ENCODE data around the gene PAQR5.
"Not testable (repeated sequence)": the region's sequence is repeated elsewhere in the genome, so short reads cannot be mapped to it uniquely, and the experiment has no call there.

The PAQR5 gene

DNA sequence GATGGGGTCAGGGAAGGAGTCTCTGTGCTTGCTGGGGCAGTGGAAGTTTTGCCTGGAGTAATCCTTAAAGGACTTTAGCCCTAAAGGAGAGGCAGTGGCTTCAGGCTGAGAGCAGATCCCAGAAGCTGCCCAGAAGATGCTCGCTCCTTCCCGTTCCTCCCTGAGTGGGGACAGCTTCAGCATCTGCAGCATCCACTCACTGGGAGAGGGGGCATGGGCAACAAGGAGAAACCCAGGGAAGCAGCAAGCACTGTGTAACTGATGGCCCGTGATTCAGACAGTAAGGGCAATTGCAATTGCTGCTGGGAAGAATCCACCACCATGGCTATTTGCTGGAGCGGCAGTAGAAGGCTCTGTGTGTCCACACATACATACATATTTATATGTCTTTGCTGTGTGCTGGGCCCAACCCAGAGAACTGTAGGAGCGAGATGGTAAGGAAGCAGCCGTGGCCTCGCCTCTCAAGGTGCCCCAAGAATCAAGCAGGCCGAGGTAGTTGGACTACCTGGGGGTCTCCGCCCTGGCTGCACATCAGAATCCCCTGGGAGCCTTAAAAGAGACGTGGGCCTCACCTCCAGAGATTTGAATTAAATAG lies 5.8 kb upstream of the PAQR5 start:
- no peak for DNase-seq (ENCODE audit: low read depth in 1 of 2, low spot score in 1 of 2)

- DNase-seq (ENCODE audit: low read depth in 1 of 2, low spot score in 1 of 2), result no peak
These were observed 4.7 kb upstream of the PAQR5 start for GRCh38 chr15:69293741-69294615.

DNA sequence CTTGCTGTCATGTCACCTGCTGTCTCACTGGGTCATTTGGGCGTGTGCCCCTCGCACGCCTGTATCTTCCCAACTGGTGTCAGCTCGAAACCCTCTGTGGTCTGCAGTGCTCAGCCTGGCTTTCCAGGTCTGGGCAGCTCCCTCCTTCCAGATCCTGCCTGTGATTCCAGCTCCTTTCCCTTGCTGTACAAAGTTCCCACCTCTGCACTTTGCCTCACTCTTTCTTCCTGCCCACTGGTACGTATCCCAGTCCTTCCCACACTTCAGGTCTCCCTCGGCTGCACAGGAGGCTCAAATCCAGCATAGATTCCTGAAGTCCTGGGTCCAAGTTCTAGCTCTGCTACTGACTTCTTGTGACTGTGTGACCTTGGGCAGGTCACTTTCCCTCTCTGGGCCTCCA lies 2.1 kb upstream of the PAQR5 start:
- DNase-seq (ENCODE audit: low read depth in 1 of 2, low spot score in 1 of 2), result no peak

DNA sequence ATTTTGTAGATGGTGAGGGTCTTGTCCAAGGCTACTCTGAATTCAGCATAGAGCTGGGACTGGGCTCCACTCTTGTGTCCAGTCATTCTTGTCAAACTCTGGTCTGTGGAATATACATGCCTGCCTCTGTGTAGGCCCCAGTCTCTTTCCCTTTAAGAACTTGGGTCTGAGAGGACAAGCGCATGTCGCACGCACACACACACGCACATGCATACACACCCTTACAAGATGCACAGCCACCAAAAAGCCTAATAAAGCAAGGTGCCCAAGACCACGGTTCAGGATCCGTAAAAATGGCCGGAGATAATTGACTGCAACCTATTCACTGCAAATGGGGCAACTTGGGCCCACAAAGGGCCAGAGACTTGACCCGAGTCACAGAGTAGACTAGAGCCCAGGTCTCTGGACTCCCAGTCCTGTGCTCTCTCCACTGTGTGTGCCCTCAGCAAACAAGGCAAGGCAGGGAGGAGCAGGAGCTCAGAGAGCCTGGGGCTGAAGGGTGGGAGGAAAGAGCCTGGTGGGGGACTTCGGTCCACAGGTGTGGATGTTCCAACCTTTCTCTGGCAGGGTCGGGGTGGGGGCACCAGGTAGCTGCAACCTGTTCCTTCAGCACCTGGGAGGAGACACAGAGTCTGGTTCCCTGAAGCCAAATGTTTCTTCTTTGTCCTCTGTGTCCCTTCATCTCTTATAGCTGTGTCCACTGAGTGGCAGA lies 914 bp upstream of the PAQR5 start:
- DNase-seq (ENCODE audit: low read depth in 1 of 2, low spot score in 1 of 2), result no peak

- DNase-seq (ENCODE audit: low read depth in 1 of 2, low spot score in 1 of 2), result no peak
These were observed 387 bp upstream of the PAQR5 start for GRCh38 chr15:69298354-69298696.

- DNase-seq (ENCODE audit: low read depth in 1 of 2, low spot score in 1 of 2), result no peak
These were observed 757 bp downstream of the PAQR5 start for GRCh38 chr15:69299451-69299886.

DNA sequence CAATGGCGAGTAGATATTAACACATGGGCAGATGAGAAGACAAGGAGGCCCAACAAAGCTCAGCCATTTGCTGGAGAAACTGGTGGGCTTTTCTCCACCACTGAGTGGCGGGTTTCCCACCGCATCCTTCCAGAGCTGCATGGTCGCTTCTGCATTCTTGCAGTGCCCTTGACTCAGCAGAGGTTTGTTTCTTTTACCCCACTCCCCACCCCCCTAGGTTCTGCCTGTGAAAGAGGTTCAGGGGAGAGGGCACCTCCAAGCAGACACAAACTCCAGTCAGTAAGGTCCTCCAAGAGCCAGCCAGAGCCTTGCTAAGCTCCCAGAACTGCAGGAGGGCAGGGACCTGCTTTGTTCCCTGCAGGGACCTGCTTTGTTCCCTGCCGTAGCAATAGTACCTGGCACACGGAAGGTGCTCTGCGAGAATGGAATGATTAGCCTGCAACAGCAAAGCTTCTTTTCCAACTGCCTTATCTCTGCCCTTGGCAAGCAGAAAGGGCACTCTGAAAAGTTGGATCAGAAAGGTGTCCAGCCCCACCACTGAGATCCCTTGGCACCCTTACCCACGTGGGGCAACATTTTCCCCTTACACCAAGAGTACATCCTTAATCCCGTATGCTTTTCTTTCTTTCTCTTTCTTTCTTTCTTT lies 1.4 kb downstream of the PAQR5 start:
- no peak for DNase-seq (ENCODE audit: low read depth in 1 of 2, low spot score in 1 of 2)

DNA sequence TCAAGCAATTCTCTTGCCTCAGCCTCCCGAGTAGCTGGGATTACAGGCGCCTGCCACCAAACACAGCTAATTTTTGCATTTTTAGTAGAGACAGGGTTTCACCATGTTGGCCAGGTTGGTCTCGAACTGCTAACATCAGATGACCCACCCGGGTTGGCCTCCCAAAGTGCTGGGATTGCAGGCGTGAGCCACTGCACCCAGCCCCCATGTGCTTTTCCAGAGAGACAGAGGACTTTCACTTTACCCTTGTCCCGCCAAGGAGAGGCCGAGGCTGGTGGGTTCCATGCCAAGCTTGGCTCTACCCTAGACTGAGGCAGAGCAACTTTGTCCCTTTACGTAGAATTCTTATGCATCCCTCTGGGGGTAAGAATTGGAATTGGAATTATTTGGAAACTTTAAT lies 2.4 kb downstream of the PAQR5 start:
- not testable (repeated sequence) for DNase-seq (ENCODE audit: low read depth in 1 of 2, low spot score in 1 of 2)

- DNase-seq (ENCODE audit: low read depth in 1 of 2, low spot score in 1 of 2), result not testable (repeated sequence)
These were observed 3.4 kb downstream of the PAQR5 start for GRCh38 chr15:69302087-69302486.

DNA sequence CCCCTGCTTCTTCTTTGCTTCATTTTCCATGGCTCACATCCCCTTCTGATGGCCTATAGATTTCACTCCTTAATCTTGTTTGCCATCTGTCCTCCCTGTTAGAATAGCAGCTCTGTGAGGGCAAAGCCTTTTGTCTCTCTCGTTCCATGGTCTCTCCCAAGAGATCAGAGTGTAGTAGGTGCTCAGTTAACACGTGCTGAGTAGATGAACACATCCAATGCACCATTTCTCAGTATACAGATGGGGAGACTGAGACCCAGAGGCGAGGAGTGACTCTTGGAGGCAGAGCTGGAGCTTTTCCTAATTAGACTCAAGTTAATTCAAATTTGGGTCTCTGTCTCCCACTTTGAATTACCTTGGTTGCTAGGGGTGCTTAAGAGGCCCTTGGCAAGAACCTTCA lies 4.2 kb downstream of the PAQR5 start:
- DNase-seq (ENCODE audit: low read depth in 1 of 2, low spot score in 1 of 2), result no peak

DNA sequence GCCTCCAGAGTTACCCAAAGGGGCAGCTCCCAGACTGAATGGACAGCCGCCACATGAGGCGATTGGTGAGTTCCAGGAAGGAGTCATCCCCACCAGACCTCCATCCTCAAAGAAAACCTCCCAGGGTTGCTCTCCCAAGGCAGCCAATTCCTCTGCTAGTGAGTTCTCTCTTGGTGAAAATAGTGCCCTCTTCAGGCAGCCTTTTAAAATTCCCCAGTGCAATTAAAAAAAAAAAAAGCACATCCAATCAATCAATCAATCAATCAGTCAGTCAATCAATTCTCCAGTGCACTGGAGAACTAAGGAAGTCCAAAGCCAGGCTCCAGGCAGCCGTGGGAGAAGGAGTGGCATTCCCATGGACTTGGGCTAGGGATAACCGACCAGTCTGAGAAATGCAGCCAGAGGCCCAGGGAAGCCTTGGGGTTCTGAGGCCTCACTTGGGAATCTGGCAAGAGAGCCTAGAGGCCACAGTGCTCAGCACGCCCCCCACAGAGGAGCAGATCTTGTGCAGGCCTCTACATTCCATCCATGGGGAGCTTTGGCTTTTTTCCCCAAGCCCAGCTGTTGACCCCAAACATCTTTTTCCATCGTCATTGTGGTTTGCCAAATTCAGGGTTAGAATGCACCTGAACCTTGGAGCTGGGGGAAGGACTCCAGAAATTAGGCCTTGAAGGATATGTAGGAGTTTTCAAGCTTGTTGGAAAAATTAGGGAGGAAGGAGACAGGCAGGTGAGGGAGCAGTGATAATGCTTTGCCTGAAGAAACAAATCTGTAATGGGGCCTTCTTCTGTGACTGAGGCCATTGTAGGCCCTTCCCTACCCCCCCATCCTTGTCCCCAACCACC lies 4.8 kb downstream of the PAQR5 start:
- no peak for DNase-seq (ENCODE audit: low read depth in 1 of 2, low spot score in 1 of 2)

DNA sequence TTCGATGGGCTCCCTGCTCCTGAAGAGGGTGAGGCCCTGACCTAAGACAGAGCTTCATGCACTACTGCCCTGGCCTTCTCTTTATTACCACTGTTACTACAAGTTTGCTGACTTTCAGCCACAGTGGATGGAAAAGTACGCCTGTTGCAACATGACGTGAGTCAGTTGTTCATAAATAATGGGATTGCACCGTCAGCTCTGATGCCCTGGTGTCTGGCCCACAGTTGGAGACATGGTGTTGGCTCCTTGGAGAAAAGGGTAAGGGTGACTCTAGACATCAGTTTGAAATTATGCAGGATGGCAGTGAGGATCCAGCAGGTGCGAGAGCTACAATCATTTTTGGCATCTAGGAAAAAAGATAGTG lies 5.5 kb downstream of the PAQR5 start:
- DNase-seq (ENCODE audit: low read depth in 1 of 2, low spot score in 1 of 2), result no peak

- DNase-seq (ENCODE audit: low read depth in 1 of 2, low spot score in 1 of 2), result no peak
These were observed 6.7 kb downstream of the PAQR5 start for GRCh38 chr15:69305204-69305931.

DNA sequence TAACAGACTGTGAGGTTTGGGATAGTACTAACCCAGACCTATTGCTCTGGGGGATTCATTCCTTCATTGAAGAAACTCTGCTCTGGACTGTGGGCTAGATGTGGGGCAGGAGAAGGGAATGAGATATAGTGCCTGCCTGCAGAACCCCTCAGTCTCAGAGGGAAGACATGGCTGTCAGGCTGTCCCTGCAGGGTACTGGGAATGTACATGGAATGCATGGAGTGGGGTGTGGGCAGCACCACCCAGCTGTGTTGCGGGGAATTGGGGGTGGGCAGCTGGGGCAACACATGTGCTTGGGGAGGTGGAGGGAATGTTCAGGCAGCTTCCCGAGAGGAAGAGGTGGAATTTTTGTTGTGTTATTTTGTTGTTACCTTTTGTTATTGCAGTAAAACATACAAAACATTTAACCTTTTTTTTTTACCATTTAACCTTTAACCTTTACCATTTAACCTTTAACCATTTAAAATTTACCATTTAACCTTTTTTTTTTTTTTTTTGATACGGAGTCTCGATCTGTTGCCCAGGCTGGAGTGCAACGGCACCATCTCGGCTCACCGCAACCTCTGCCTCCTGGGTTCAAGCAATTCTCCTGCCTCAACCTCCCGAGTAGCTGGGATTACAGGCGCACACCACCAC lies 7.3 kb downstream of the PAQR5 start:
- DNase-seq (ENCODE audit: low read depth in 1 of 2, low spot score in 1 of 2), result no peak

GRCh38 chr15:69307939-69308338 lies 9.2 kb downstream of the PAQR5 start:
- DNase-seq (ENCODE audit: low read depth in 1 of 2, low spot score in 1 of 2), result no peak

GRCh38 chr15:69308949-69309348 lies 10.2 kb downstream of the PAQR5 start:
- DNase-seq (ENCODE audit: low read depth in 1 of 2, low spot score in 1 of 2), result no peak

- no peak for DNase-seq (ENCODE audit: low read depth in 1 of 2, low spot score in 1 of 2)
These were observed 12.6 kb downstream of the PAQR5 start for GRCh38 chr15:69311319-69311721.

DNA sequence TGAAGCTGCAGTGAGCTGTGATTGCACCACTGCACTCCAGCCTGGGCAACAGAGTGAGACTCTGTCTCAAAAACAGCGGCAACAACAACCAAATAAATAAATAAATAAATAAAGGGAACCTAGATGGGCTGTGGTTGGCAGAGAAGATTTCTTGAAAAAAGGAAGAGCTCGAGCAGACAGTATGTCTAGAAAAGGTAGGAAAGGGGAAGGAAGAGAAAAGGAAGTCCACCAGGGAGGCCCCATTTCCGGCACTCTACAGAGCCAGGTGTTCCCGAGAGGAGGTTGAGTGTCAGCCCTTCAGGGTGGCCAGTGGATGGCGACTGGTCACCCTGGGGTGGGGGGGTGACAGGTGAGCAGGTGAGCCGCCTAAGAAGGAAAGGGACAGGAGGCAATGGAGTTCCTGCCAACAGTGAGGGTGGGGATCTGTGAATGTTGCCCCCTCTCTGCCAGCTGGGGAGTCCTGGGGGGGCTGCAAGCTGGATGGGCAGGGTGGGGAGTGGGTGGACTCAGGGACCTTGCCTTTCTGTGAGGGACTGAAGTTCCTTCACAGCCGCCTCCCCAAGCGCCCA lies 14.8 kb downstream of the PAQR5 start:
- no peak for DNase-seq (ENCODE audit: low read depth in 1 of 2, low spot score in 1 of 2)

GRCh38 chr15:69314131-69314530 lies 15.4 kb downstream of the PAQR5 start:
- no peak for DNase-seq (ENCODE audit: low read depth in 1 of 2, low spot score in 1 of 2)

All from activated T-helper 1 cell treated with anti-CD3 and anti-CD28 coated beads, Interleukin-2, amount 50 U/mL, for 16 hours (primary cell).